Motor neuron (in vitro differentiated cells): ENCODE results near the gene FMN1. TPM values are rescaled to one million over a fixed set of nuclear protein-coding genes. Genes with fewer than 3 reads are reported as not detected.
A peak's percentile ranks its signal among the peaks of the same experiment; 100 is the strongest.

ENCODE experiments used
- ATAC-seq, 8 experiments: fragments of 200-7000 bp; cut with Tn5 transposase; replicated peaks in 6 of 8; 2 replicates each; pipeline ENCODE4 v1.8.0; 2021; ENCODE audit warnings: mild to moderate bottlenecking in 8 of 8, moderate library complexity in 8 of 8
- H3K27ac ChIP-seq, 2 donors: fragments of 250-450 bp; sonication (Bioruptor Pico); 2 replicates each; pipeline ENCODE4 v1.9.0; 2021; ENCODE audit warnings: antibody characterized with exemption in 2 of 2, mild to moderate bottlenecking in 2 of 2, moderate library complexity in 1 of 2
- H3K4me1 ChIP-seq, 2 donors: fragments of 250-450 bp; sonication (Bioruptor Pico); replicated peaks in 1 of 2; 2 replicates each; pipeline ENCODE4 v1.6.1; 2021; ENCODE audit warnings: antibody characterized with exemption in 2 of 2, mild to moderate bottlenecking in 2 of 2, moderate library complexity in 1 of 2
- H3K4me3 ChIP-seq, 5 donors: fragments of 250-450 bp; sonication (Bioruptor Pico); 2 replicates each; pipeline ENCODE4 v1.9.0; 2021; ENCODE audit warnings: antibody characterized with exemption in 5 of 5, mild to moderate bottlenecking in 5 of 5, moderate library complexity in 4 of 5
- WGBS, 10 experiments: fragments of 450-650 bp; shearing (Covaris generic); methylation state at CpG; one replicate each; pipeline ENCODE4 v1.0.0; 2022; 5-methylcytosine and 5-hydroxymethylcytosine counted together
- in situ Hi-C, 9 experiments: fragments of 400-800 bp; cut with MboI; loops; one replicate each; pipeline ENCODE4 v1.15.0; 2021; ENCODE audit warnings: low sequenced_read_pairs in 9 of 9, low pct_unique_long_range_greater_than_20kb in 2 of 9; ENCODE audit not compliant: unreplicated experiment in 9 of 9
- total RNA-seq, 8 experiments: library from RNA; unstranded; fragments of 300-600 nt; gene quantifications; 2 replicates each; pipeline versions ENCODE4 v1.2.3 to v1.2.4, GENCODE V29; 2022

The FMN1 gene
- total RNA-seq, 8 experiments from 2014 or later = 0.27 to 4.2 (median 2.0) TPM

GRCh38 chr15:32781781-32782180, 412.7 kb downstream of the FMN1 start:
- no peak for ATAC-seq
- in situ Hi-C loops = no loop called here
- WGBS, 10 experiments = 51 to 80% (median 65%) methylated on average over 2 to 3 of the region's 3 CpGs; no CpG with 5 or more reads in 2 of the 10 experiments
- Histone ChIP-seq H3K4me3 (no peak overlapping the region), H3K4me1 (no peaks in the 10 kb centered on the region), H3K27ac (no peak overlapping the region)

GRCh38 chr15:32778391-32779176, 415.9 kb downstream of the FMN1 start:
- Histone ChIP-seq H3K4me1 (no peaks in the 10 kb centered on the region), H3K27ac (no peak overlapping the region), H3K4me3 (no peak overlapping the region)
- no peak for ATAC-seq
- in situ Hi-C loops = no loop called here
- 45 to 95% (median 87%) methylated on average over 3 to 4 of the region's 4 CpGs; no CpG with 5 or more reads in 1 of the 10 experiments for WGBS, 10 experiments

DNA sequence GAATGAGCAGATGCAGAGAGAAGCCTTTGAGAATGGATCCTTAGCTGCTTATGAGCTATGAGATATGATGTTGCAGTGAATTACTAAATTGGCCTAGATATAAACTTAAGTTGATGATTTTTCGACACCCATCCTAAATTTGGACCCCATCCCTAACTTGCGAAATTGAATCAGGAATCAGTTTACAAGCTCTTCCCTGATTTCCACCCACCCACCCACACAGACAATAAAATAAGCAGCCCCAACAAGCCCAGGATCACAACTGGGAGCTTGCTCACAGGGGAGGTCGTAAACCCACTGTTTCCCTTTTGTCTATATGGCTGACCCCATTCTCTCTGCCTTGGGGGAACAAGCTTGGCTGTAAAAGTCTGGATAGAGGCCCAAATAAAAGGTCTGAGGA, 419.4 kb downstream of the FMN1 start:
- no peak for ATAC-seq
- Histone ChIP-seq H3K4me3 (no peak overlapping the region), H3K4me1 (no peaks in the 10 kb centered on the region), H3K27ac (no peak overlapping the region)
- in situ Hi-C loops = no loop called here
- WGBS, 10 experiments = 65 to 100% (median 73%) methylated on average over 1 to 3 of the region's 3 CpGs; no CpG with 5 or more reads in 3 of the 10 experiments

GRCh38 chr15:32774022-32774421, 420.5 kb downstream of the FMN1 start:
- WGBS, 10 experiments = 0 to 100% (median 76%) methylated on average over 1 to 4 of the region's 4 CpGs; no CpG with 5 or more reads in 1 of the 10 experiments
- Histone ChIP-seq H3K27ac (no peak overlapping the region), H3K4me1 (no peaks in the 10 kb centered on the region), H3K4me3 (no peak overlapping the region)
- in situ Hi-C loops = no loop called here
- no peak for ATAC-seq

DNA sequence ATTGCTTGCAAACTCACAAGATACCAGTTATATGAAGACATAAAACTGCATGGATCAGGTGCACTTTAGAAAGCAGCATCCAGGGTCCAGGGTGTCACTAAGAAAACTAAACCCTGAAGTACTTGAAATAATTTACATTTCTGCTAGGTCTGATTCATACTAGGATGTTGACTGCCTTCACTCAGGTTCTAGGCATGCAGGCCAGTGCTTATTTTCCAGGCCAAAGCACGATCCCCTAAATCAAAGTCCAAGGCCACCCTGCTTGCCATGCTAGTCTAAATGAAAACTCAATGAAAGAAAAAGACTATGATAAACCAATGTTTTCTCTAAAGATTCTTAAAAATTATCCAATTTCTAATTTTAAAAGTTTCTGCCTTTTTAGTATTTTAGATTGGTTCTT, 427.3 kb downstream of the FMN1 start:
- Histone ChIP-seq H3K4me1 (no peaks in the 10 kb centered on the region), H3K27ac (no peak overlapping the region), H3K4me3 (no peak overlapping the region)
- ATAC-seq = no peak
- 70 to 100% (median 91%) methylated on average over 1 of the region's 1 CpG; no CpG with 5 or more reads in 2 of the 10 experiments for WGBS, 10 experiments
- in situ Hi-C loops = no loop called here

GRCh38 chr15:32766101-32766500, 428.4 kb downstream of the FMN1 start:
- WGBS, 10 experiments = 30 to 80% (median 72%) methylated on average over 1 to 3 of the region's 3 CpGs; no CpG with 5 or more reads in 2 of the 10 experiments
- H3K27ac ChIP-seq = no peak overlapping the region
- no peaks in the 10 kb centered on the region for H3K4me1 ChIP-seq
- in situ Hi-C loops = no loop called here
- no peak overlapping the region for H3K4me3 ChIP-seq
- ATAC-seq = no peak

DNA sequence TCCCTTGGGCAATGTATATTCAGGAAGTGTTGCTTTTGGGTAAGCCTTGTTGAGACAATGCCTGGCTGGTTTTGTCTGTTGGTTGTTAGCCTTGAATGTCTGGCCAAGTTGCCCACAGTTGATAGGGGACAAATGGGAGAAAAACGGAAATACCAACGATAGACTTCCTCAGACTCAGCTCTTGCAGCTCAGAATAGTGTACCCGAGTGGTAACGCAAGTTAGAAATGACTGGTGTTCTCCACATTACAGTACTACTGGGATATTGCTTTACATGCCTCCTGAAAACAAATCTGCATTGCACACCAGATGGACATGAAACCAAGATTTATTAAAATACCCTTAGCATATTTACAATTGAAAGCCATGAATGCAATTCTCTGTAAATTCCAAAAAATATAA, 429.3 kb downstream of the FMN1 start:
- Histone ChIP-seq H3K27ac (no peak overlapping the region), H3K4me1 (no peaks in the 10 kb centered on the region), H3K4me3 (no peak overlapping the region)
- in situ Hi-C loops = no loop called here
- ATAC-seq = no peak
- 50 to 71% (median 64%) methylated on average over 1 to 4 of the region's 4 CpGs; no CpG with 5 or more reads in 2 of the 10 experiments for WGBS, 10 experiments

- no peak overlapping the region for H3K27ac ChIP-seq
- WGBS, 10 experiments = 50 to 100% (median 82%) methylated on average over 1 of the region's 1 CpG; no CpG with 5 or more reads in 4 of the 10 experiments
- no peak overlapping the region for H3K4me3 ChIP-seq
- no peak for ATAC-seq
- H3K4me1 ChIP-seq = no peaks in the 10 kb centered on the region
- in situ Hi-C loops = no loop called here
These were observed 431.2 kb downstream of the FMN1 start for GRCh38 chr15:32763295-32763694.

DNA sequence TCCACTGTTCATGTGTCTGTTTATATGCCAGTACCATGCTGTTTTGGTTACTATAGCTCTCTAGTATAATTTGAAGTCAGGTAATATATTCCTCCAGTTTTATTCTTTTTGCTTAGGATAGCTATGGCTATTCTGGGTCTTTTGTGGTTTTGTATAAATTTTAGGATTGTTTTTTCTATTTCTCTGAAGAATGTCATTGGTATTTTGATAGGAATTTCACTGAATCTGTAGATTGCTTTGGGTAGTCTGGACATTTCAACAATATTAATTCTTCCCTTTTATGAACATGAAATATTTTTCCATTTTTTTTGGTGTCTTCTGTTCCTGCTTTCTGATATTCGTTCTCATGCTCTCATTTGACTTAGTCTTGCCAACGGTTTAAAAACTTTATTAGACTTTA, 437.1 kb downstream of the FMN1 start:
- in situ Hi-C loops = no loop called here
- Histone ChIP-seq H3K4me3 (no peak overlapping the region), H3K4me1 (no peaks in the 10 kb centered on the region), H3K27ac (no peak overlapping the region)
- 29 to 86% (median 66%) methylated on average over 2 of the region's 2 CpGs for WGBS, 10 experiments
- no peak for ATAC-seq

GRCh38 chr15:32750979-32751378, 443.5 kb downstream of the FMN1 start:
- in situ Hi-C loops = no loop called here
- H3K4me3 ChIP-seq = no peak overlapping the region
- peak in 3 of 8 experiments; percentile 41 to 77 (median 50) for ATAC-seq
- 0 to 100% (median 53%) methylated on average over 1 to 2 of the region's 3 CpGs; no CpG with 5 or more reads in 3 of the 10 experiments for WGBS, 10 experiments
- no peaks in the 10 kb centered on the region for H3K4me1 ChIP-seq
- no peak overlapping the region for H3K27ac ChIP-seq

DNA sequence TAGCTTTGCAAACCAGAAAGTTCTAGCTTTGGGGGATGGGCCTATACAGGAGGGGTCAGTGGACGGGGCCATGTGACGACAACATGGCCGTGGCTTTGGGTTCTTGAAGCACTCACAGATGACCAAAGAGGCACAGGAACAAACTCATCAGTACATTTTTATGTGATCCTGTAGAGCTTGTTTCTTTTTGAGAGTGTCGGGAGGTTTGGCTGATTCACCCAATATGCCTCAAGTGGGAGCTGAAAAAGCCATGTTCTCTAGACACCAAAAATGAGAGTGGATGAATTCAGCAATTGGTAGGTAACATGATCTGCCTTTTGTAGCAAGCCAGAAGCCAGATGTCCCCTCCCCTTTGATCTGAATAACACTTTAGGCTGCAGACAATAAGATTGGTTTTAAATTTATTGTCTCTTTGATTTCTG, 446.6 kb downstream of the FMN1 start:
- ATAC-seq = peak in 3 of 8 experiments; percentile 75 to 86 (median 77)
- no peak overlapping the region for H3K27ac ChIP-seq
- H3K4me3 ChIP-seq = no peak overlapping the region
- in situ Hi-C loops = no loop called here
- WGBS, 10 experiments = 0 to 100% (median 65%) methylated on average over 1 to 4 of the region's 4 CpGs; no CpG with 5 or more reads in 2 of the 10 experiments
- no peaks in the 10 kb centered on the region for H3K4me1 ChIP-seq

GRCh38 chr15:32746116-32746857, 448.2 kb downstream of the FMN1 start:
- in situ Hi-C loops = no loop called here
- no peak overlapping the region for H3K4me3 ChIP-seq
- no peak overlapping the region for H3K27ac ChIP-seq
- no peak for ATAC-seq
- no peaks in the 10 kb centered on the region for H3K4me1 ChIP-seq
- WGBS, 10 experiments = 39 to 94% (median 90%) methylated on average over 1 to 4 of the region's 4 CpGs; no CpG with 5 or more reads in 1 of the 10 experiments

DNA sequence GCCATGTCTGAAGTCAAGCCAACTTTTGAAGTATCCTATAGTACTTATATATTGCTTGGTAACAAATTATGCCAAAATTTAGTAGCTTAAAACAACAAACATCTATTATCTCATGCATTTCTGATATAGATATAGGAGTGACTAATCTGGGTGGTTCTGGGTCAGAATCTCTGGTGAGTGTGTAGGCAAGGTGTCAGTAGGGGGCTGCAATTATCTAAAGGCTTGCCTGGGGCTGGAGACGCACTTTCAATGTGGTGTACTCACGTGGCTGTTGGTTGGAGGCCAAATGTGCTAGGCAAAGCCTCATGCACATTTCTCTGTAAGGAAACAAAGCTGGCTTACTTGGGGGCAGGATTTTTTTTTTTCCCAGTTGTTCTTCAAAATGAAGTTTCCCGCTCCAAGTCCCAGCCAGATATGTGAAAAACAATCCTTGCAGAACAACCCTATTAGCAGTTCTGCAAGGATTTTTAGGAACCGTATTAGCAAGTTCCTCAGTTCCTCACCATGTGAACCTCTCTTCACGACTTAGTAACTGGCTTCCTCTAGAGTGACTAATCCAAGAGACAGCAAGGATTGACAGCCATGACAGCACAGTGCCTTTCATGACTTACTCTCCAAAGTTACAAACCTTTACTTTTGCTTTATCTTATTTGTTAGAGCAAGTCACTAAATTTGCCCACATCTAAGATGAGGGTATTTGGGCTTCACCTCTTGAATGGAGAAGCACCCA, 450.9 kb downstream of the FMN1 start:
- in situ Hi-C loops = no loop called here
- ATAC-seq = peak in 2 of 8 experiments; percentile 14 to 16
- no peak overlapping the region for H3K4me3 ChIP-seq
- no peaks in the 10 kb centered on the region for H3K4me1 ChIP-seq
- H3K27ac ChIP-seq = no peak overlapping the region
- WGBS, 10 experiments = 0 to 77% (median 10%) methylated on average over 1 to 4 of the region's 5 CpGs; no CpG with 5 or more reads in 3 of the 10 experiments
